Liver (tissue), 9 donors: ENCODE data around the gene DNAJC6. TPM values are rescaled to one million over a fixed set of nuclear protein-coding genes. Genes with fewer than 3 reads are reported as not detected.

ENCODE experiments used
- DNase-seq: peaks from one replicate; pipeline ENCODE4 v3.0.0-alpha.2; 2017; ENCODE audit warnings: low spot score
- H3K27ac ChIP-seq, 2 donors: one replicate each; pipeline ENCODE4 v1.7.0; 2013; ENCODE audit warnings: inconsistent platforms in 2 of 2, low read length in 2 of 2, control low read depth in 1 of 2, low read depth in 1 of 2, mild to moderate bottlenecking in 1 of 2
- H3K27me3 ChIP-seq, 4 donors: one replicate each; pipeline versions ENCODE4 v1.6.1 to v1.7.0; 2013; ENCODE audit warnings: low read length in 3 of 4, inconsistent platforms in 1 of 4, mild to moderate bottlenecking in 1 of 4, moderate library complexity in 1 of 4; ENCODE audit not compliant: control insufficient read depth in 4 of 4, insufficient read depth in 4 of 4
- H3K36me3 ChIP-seq, 4 donors: one replicate each; pipeline versions ENCODE4 v1.6.1 to v1.7.0; 2013; ENCODE audit warnings: low read length in 3 of 4, mild to moderate bottlenecking in 3 of 4, low read depth in 1 of 4, moderate library complexity in 1 of 4; ENCODE audit not compliant: control insufficient read depth in 4 of 4, insufficient read depth in 3 of 4
- H3K4me1 ChIP-seq, 4 donors: one replicate each; pipeline versions ENCODE4 v1.6.1 to v1.7.0; 2013; ENCODE audit warnings: low read length in 3 of 4, mild to moderate bottlenecking in 3 of 4, moderate library complexity in 1 of 4; ENCODE audit not compliant: control insufficient read depth in 4 of 4, insufficient read depth in 4 of 4
- H3K4me3 ChIP-seq, 3 donors: one replicate each; pipeline versions ENCODE4 v1.6.1 to v1.7.0; 2013; ENCODE audit warnings: low read length in 3 of 3, control low read depth in 1 of 3, low read depth in 1 of 3, mild to moderate bottlenecking in 1 of 3
- H3K9ac ChIP-seq, 2 donors: one replicate each; pipeline ENCODE4 v1.7.0; 2013; ENCODE audit warnings: low read length in 2 of 2, mild to moderate bottlenecking in 2 of 2, moderate library complexity in 2 of 2, control low read depth in 1 of 2, low read depth in 1 of 2
- H3K9me3 ChIP-seq, 4 donors: one replicate each; pipeline versions ENCODE4 v1.6.1 to v1.7.0; 2013; ENCODE audit warnings: low read length in 3 of 4; ENCODE audit not compliant: control insufficient read depth in 4 of 4
- ATF3 ChIP-seq: IDR thresholded peaks from 2 replicates; pipeline ENCODE4 v1.6.1; 2016; ENCODE audit warnings: antibody characterized with exemption
- CTCF ChIP-seq: fragments of 150-350 bp; IDR thresholded peaks from 2 replicates; pipeline ENCODE4 v1.5.1; 2017; ENCODE audit warnings: improper control_type of control experiment, low read depth, low read length; ENCODE audit not compliant: missing input control
- EGR1 ChIP-seq, 2 donors: IDR thresholded peaks; 2 replicates each; pipeline ENCODE4 v1.6.1; 2016 to 2018; ENCODE audit warnings: antibody characterized with exemption in 2 of 2, low read depth in 2 of 2
- FOXA1 ChIP-seq: IDR thresholded peaks from 2 replicates; pipeline ENCODE4 v1.6.1; 2016; ENCODE audit warnings: antibody characterized with exemption
- FOXA2 ChIP-seq: IDR thresholded peaks from 2 replicates; pipeline ENCODE4 v1.6.1; 2016; ENCODE audit warnings: antibody characterized with exemption
- GABPA ChIP-seq, 2 donors: IDR thresholded peaks in 1 of 2; conservative IDR thresholded peaks in 1 of 2; 2 replicates each; pipeline ENCODE4 v1.6.1; 2016; ENCODE audit warnings: antibody characterized with exemption in 2 of 2, mild to moderate bottlenecking in 1 of 2, moderate library complexity in 1 of 2
- HNF4A ChIP-seq, 2 donors: conservative IDR thresholded peaks; 2 replicates each; pipeline ENCODE4 v1.6.1; 2016; ENCODE audit warnings: antibody characterized with exemption in 2 of 2, mild to moderate bottlenecking in 2 of 2
- HNF4G ChIP-seq: IDR thresholded peaks from 2 replicates; pipeline ENCODE4 v1.6.1; 2016; ENCODE audit warnings: antibody characterized with exemption
- JUND ChIP-seq, 2 donors: IDR thresholded peaks; 2 replicates each; pipeline ENCODE4 v1.6.1; 2016; ENCODE audit warnings: antibody characterized with exemption in 2 of 2
- MAX ChIP-seq: IDR thresholded peaks from 2 replicates; pipeline ENCODE4 v1.6.1; 2016; ENCODE audit warnings: antibody characterized with exemption
- NR2F2 ChIP-seq: IDR thresholded peaks from 2 replicates; pipeline ENCODE4 v1.6.1; 2016; ENCODE audit warnings: antibody characterized with exemption
- RAD21 ChIP-seq, 2 donors: IDR thresholded peaks; 2 replicates each; pipeline ENCODE4 v1.6.1; 2016; ENCODE audit warnings: antibody characterized with exemption in 2 of 2, mild to moderate bottlenecking in 2 of 2
- REST ChIP-seq: IDR thresholded peaks from 2 replicates; pipeline ENCODE4 v1.6.1; 2016; ENCODE audit warnings: antibody characterized with exemption, mild to moderate bottlenecking
- RXRA ChIP-seq, 2 donors: IDR thresholded peaks; 2 replicates each; pipeline ENCODE4 v1.6.1; 2017 to 2018; ENCODE audit warnings: antibody characterized with exemption in 2 of 2, mild to moderate bottlenecking in 1 of 2
- SP1 ChIP-seq: IDR thresholded peaks from 2 replicates; pipeline ENCODE4 v1.6.1; 2018; ENCODE audit warnings: antibody characterized with exemption, mild to moderate bottlenecking
- TAF1 ChIP-seq: conservative IDR thresholded peaks from 2 replicates; pipeline ENCODE4 v1.6.1; 2016; ENCODE audit warnings: antibody characterized with exemption, mild to moderate bottlenecking
- YY1 ChIP-seq: IDR thresholded peaks from 2 replicates; pipeline ENCODE4 v1.6.1; 2016; ENCODE audit warnings: antibody characterized with exemption, mild to moderate bottlenecking
- WGBS: extraction: QIAGEN DNeasy Blood & Tissue Kit; methylation state at CpG from one replicate; pipeline ENCODE4 v1.1.7; 2013; 5-methylcytosine and 5-hydroxymethylcytosine counted together
- polyA plus RNA-seq, 2 donors: library from polyadenylated mRNA; stranded (reverse) in 1 of 2; unstranded in 1 of 2; fragments of 200-250 nt in 1 of 2; fragments of >200 nt in 1 of 2; fragmentation: Nextera tagmentation in 1 of 2; extraction: Ambion mirVana in 1 of 2; gene quantifications; one replicate each; pipeline versions ENCODE4 v1.2.1 to v1.2.3, GENCODE V29; 2013 to 2015
- total RNA-seq, 2 donors: library from RNA; depleted of rRNA; stranded (reverse); fragments of >200 nt; gene quantifications; one replicate each; pipeline ENCODE4 v1.2.3, GENCODE V29; 2014
- donor health status: healthy.
- donor health status: healthy.
- donor health status: healthy.
- donor health status: healthy.
- donor health status: healthy.

The DNAJC6 gene
- total and polyA plus RNA-seq, 4 donors = 0.15 to 35.0 (median 0.30) TPM

GRCh38 chr1:65440915-65441314 is 131.6 kb downstream of the DNAJC6 start:
- Histone ChIP-seq H3K27ac (no peak overlapping the region), H3K27me3 (no peaks in the 10 kb centered on the region), H3K4me1 (no peaks in the 10 kb centered on the region), H3K9ac (no peak overlapping the region), H3K36me3 (no peaks in the 10 kb centered on the region), H3K4me3 (no peak overlapping the region), H3K9me3 (no peaks in the 10 kb centered on the region)
- no peak for DNase-seq
- TF ChIP-seq TAF1 = no peak
- no peak for TF ChIP-seq CTCF
- TF ChIP-seq RXRA (IDR thresholded peaks at IDR 0.05) = no peak
- TF ChIP-seq JUND (IDR thresholded peaks at IDR 0.05) = no peak
- no peak for TF ChIP-seq ATF3
- no peak for TF ChIP-seq FOXA1
- TF ChIP-seq FOXA2 = no peak
- TF ChIP-seq NR2F2 = no peak
- no peak for TF ChIP-seq YY1
- WGBS = 74% methylated on average over 1 of the region's 1 CpG

- H3K27me3 ChIP-seq = no peaks in the 10 kb centered on the region
- DNase-seq = no peak
- no peak overlapping the region for H3K9ac ChIP-seq
- TF ChIP-seq MAX = no peak
- no peak for TF ChIP-seq REST
- no peak for TF ChIP-seq YY1
- no peak for TF ChIP-seq FOXA2
- TF ChIP-seq ATF3 = no peak
- TF ChIP-seq RXRA (IDR thresholded peaks at IDR 0.05) = no peak
- TF ChIP-seq SP1 = no peak
- no peak for TF ChIP-seq JUND (IDR thresholded peaks at IDR 0.05)
- no peak for TF ChIP-seq FOXA1
- no peak overlapping the region for H3K4me3 ChIP-seq
- WGBS = 79% methylated on average over 3 of the region's 3 CpGs
- H3K4me1 ChIP-seq = no peaks in the 10 kb centered on the region
- H3K9me3 ChIP-seq = no peaks in the 10 kb centered on the region
- H3K27ac ChIP-seq = no peak overlapping the region
- H3K36me3 ChIP-seq = no peaks in the 10 kb centered on the region
These were observed 132.1 kb downstream of the DNAJC6 start for GRCh38 chr1:65441464-65441863.

GRCh38 chr1:65442442-65442841 is 133.1 kb downstream of the DNAJC6 start:
- H3K9ac ChIP-seq = no peak overlapping the region
- no peaks in the 10 kb centered on the region for H3K27me3 ChIP-seq
- H3K9me3 ChIP-seq = no peaks in the 10 kb centered on the region
- H3K4me3 ChIP-seq = no peak overlapping the region
- DNase-seq = no peak
- H3K36me3 ChIP-seq = no peaks in the 10 kb centered on the region
- no peaks in the 10 kb centered on the region for H3K4me1 ChIP-seq
- 94% methylated on average over 1 of the region's 1 CpG for WGBS
- no peak overlapping the region for H3K27ac ChIP-seq
- TF ChIP-seq JUND (IDR thresholded peaks at IDR 0.05) (no peak), CTCF (no peak), GABPA (IDR thresholded peaks at IDR 0.05 in 1 of 2, conservative IDR thresholded peaks at IDR 0.05 in 1 of 2) (no peak), NR2F2 (no peak), FOXA1 (no peak), YY1 (no peak), MAX (no peak), HNF4A (conservative IDR thresholded peaks at IDR 0.05) (no peak), SP1 (no peak), TAF1 (no peak), HNF4G (no peak), RAD21 (IDR thresholded peaks at IDR 0.05) (no peak), EGR1 (IDR thresholded peaks at IDR 0.05; ENCODE audit: low read depth in 2 of 2) (no peak)
